Astrocyte (in vitro differentiated cells and primary cell): ENCODE data around the gene TRMT1.

ENCODE experiments used
- EZH2 ChIP-seq: IDR thresholded peaks from 2 replicates; pipeline ENCODE4 v1.6.1; 2012; ENCODE audit warnings: mild to moderate bottlenecking, low read length, inconsistent platforms; ENCODE audit not compliant: insufficient read depth
- TF ChIP-seq, protein P1 (sequence below): IDR thresholded peaks from 2 replicates; pipeline ENCODE4 v1.5.1; 2011; ENCODE audit warnings: low read depth, mild to moderate bottlenecking, inconsistent platforms, low read length, moderate library complexity; ENCODE audit not compliant: insufficient read depth

DNA sequence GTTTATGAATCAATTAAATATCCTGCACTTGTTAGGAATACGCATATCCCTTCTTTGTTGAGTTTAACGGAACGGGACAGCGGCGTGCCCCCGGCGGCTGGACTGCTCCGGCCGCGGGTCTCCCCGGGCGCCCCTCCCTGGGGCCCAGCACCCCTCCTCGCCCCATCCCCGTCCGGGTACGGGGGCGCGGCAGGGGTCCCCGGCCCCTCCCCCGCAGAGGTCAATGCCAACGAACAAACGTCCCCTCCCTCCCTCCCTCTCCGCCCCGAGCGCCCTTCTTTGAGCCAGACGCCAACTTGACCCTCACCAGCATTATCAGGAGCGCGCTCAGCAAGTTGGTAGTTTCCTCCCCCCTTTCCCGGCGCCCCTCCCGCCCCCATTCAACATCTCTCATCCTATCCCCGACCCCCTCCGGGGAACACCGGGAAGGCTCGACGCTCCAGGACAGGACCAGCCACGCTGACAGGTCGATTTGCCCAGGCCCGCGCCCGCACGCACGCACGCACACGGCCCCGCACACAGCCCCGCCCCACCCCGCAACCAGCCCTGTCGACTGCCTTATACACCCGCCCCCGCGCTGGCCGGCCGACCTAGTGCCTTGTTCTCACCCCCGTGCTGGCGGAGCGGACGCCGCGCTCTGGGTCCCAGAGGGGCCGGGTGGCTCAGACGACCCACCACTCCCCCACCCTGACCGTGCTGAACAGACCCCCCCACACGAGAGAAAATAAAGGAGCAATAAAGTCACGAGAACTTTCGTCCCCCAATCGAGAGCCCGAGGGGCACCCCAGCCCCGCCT, 18.9 kb downstream of the TRMT1 start:
- no peak for TF ChIP-seq EZH2
- TF ChIP-seq, protein P1, sequence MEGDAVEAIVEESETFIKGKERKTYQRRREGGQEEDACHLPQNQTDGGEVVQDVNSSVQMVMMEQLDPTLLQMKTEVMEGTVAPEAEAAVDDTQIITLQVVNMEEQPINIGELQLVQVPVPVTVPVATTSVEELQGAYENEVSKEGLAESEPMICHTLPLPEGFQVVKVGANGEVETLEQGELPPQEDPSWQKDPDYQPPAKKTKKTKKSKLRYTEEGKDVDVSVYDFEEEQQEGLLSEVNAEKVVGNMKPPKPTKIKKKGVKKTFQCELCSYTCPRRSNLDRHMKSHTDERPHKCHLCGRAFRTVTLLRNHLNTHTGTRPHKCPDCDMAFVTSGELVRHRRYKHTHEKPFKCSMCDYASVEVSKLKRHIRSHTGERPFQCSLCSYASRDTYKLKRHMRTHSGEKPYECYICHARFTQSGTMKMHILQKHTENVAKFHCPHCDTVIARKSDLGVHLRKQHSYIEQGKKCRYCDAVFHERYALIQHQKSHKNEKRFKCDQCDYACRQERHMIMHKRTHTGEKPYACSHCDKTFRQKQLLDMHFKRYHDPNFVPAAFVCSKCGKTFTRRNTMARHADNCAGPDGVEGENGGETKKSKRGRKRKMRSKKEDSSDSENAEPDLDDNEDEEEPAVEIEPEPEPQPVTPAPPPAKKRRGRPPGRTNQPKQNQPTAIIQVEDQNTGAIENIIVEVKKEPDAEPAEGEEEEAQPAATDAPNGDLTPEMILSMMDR = no peak
